Astrocyte of the cerebellum (primary cell): ENCODE results near the gene TTI1.

Experiments
- DNase-seq: peaks from one replicate; pipeline ENCODE4 v3.0.0-alpha.2; 2011; ENCODE audit warnings: low read depth
- H3K4me3 ChIP-seq: 2 replicates; pipeline ENCODE4 v1.5.1; 2011; ENCODE audit warnings: mild to moderate bottlenecking, low read depth, low read length, moderate library complexity
- in situ Hi-C: cut with HindIII; loops from 2 replicates; pipeline ENCODE4 v1.10.0; 2017; ENCODE audit warnings: low sequenced_read_pairs
- TF ChIP-seq, protein P1 (sequence below): IDR thresholded peaks from 2 replicates; pipeline ENCODE4 v1.5.1; 2012; ENCODE audit warnings: low read length, low read depth, moderate library complexity, mild to moderate bottlenecking; ENCODE audit errors: missing control alignments

Gene TTI1

GRCh38 chr20:37940858-37941257 is 92.4 kb downstream of the TTI1 start:
- in situ Hi-C loops: no loop called here
- no peak for DNase-seq

DNA sequence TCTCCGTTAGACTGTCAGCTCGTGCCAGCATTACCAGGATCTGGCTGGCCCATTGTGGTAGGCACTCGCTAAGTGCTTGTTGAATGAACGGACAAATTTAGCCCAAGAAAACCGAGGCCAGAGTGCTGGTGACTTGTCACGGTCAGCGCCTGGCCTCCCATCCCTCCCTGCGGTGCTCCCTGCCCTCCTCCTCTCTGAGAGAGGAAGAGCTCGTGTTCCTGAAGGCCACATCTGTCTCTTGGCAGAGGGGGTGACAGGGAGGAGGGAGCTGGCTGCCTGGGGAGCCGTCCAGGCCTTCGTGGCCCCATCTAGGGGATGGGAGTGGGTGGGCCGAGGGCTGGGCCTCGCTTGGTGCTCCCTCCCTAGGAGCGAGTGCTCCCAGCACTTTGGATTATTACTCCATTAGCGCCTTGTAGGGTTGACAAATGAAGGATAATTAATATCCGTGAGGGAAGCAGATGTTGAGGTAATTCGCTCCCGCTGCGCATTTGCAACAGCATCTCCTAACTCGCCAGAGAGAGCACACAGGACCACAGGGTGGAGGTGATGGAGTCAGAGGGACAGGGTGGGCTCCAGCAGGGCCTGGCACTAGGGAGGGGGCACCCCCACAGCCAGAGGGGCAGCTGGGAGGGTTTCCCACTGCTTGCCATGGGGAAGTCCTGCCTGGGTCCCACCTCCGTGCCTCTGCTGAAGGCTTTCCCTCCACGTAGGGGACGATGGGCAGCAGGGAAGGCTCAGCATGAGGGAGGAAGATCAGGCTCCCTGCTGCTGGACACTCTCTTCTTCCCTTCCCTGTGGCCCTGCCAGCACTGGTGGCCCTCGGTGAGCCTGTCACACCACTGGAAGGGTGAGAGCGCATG is 93.3 kb downstream of the TTI1 start:
- in situ Hi-C loops: no loop called here
- TF ChIP-seq, protein P1, sequence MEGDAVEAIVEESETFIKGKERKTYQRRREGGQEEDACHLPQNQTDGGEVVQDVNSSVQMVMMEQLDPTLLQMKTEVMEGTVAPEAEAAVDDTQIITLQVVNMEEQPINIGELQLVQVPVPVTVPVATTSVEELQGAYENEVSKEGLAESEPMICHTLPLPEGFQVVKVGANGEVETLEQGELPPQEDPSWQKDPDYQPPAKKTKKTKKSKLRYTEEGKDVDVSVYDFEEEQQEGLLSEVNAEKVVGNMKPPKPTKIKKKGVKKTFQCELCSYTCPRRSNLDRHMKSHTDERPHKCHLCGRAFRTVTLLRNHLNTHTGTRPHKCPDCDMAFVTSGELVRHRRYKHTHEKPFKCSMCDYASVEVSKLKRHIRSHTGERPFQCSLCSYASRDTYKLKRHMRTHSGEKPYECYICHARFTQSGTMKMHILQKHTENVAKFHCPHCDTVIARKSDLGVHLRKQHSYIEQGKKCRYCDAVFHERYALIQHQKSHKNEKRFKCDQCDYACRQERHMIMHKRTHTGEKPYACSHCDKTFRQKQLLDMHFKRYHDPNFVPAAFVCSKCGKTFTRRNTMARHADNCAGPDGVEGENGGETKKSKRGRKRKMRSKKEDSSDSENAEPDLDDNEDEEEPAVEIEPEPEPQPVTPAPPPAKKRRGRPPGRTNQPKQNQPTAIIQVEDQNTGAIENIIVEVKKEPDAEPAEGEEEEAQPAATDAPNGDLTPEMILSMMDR: no peak
- DNase-seq: no peak
- H3K4me3 ChIP-seq: no peak overlapping the region

More at GRCh38 chr20:37940858-37941257, 92.4 kb downstream of the TTI1 start:
- no peak overlapping the region for H3K4me3 ChIP-seq
- TF ChIP-seq, protein P1: no peak

DNA sequence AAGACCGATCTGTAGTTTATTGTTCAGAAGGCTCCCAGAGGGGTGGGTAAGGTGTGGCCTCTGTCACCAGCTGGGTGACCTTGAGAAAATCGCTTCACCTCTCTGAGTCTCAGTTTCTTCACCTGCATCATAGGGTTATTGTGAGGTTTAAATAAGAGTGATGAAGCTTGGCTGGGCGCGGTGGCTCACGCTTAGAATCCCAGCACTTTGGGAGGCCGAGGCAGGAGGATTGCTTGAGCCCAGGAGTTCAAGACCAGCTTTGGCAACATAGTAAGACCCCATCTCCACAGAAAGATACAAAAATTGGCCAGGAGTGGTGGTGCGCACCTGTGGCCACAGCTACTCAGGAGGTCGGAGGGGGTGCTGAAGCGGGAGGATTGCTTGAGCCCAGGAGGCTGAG is 94.3 kb downstream of the TTI1 start:
- no peak for DNase-seq
- in situ Hi-C loops: no loop called here
- TF ChIP-seq, protein P1: no peak
- no peak overlapping the region for H3K4me3 ChIP-seq

GRCh38 chr20:37938181-37938750 is 95.0 kb downstream of the TTI1 start:
- DNase-seq: no peak
- TF ChIP-seq, protein P1: no peak
- in situ Hi-C loops: no loop called here
- H3K4me3 ChIP-seq: no peak overlapping the region

DNA sequence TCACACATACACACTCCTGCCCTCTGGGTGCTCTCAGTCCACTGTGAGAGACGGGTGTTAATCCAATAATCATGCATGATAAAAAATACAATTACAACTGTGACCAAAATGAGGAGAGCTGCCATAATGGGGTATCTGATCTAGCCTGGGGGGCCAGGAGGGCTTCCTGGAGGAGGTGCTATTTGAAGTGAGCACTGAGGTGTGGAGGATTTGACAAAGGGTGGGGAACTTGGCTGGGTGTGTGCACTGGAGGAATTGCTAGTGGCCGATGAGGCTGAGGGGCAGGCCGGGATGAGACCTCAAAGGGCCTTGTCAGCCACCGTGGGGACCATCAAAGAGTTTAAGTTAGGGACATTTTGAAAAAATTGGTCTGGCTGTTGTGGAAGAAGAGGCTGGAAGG is 95.6 kb downstream of the TTI1 start:
- in situ Hi-C loops: no loop called here

DNA sequence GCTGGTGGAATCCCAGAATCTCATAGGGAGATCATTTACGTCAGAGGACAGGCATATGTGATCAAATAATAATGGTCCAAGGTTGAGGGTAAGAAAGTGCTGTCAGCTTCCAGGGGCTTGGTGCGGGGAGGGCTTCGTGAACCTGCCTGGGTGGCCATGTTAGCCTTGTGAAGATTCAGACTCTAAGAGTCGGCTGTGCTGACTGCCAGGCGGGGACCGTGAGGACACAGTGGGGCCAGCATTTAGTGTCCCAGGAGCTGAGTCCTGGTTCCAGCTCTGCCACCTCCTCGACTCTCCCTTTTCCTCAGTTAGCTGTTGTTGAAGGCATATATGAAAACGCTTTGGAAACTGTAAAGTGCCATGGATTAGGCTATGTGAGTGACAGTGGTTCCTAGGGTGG is 96.8 kb downstream of the TTI1 start:
- H3K4me3 ChIP-seq: no peak overlapping the region
- in situ Hi-C loops: no loop called here
- TF ChIP-seq, protein P1: no peak
- no peak for DNase-seq

More for the DNA sequence above, 95.6 kb downstream of the TTI1 start:
- no peak overlapping the region for H3K4me3 ChIP-seq
- TF ChIP-seq, protein P1: no peak
- no peak for DNase-seq
